Testis (tissue), 3 donors: ENCODE results near the gene UFL1. TPM values are rescaled to one million over a fixed set of nuclear protein-coding genes. Genes with fewer than 3 reads are reported as not detected.

Experiments
- DNase-seq: peaks from one replicate; pipeline ENCODE4 v3.0.0-alpha.2; 2019
- H3K27ac ChIP-seq, 2 donors: fragments of 200-600 bp; sonication (generic); one replicate each; pipeline ENCODE4 v1.5.1; 2019
- H3K27me3 ChIP-seq: fragments of 200-600 bp; sonication (generic); one replicate; pipeline ENCODE4 v1.5.1; 2019
- H3K36me3 ChIP-seq: fragments of 200-600 bp; sonication (generic); one replicate; pipeline ENCODE4 v1.5.1; 2017; ENCODE audit warnings: low read depth; ENCODE audit errors: missing control alignments
- H3K4me1 ChIP-seq: fragments of 200-600 bp; sonication (generic); one replicate; pipeline ENCODE4 v1.5.1; 2019
- H3K4me3 ChIP-seq, 2 donors: fragments of 200-600 bp; sonication (generic); one replicate each; pipeline ENCODE4 v1.5.1; 2017 to 2019
- H3K9me3 ChIP-seq: fragments of 200-600 bp; sonication (generic); one replicate; pipeline ENCODE4 v1.5.1; 2017
- POLR2A ChIP-seq: fragments of 450-650 bp; IDR thresholded peaks from one replicate; pipeline ENCODE4 v1.6.1; 2017; ENCODE audit warnings: antibody characterized with exemption, mild to moderate bottlenecking, moderate library complexity
- WGBS, 2 donors: methylation state at CpG; one replicate each; pipeline ENCODE4 v1.1.5; 2018; 5-methylcytosine and 5-hydroxymethylcytosine counted together
- intact Hi-C: fragments of 100-400 bp; cut with DNase I; formaldehyde crosslinking; loops from one replicate; pipeline ENCODE4 v1.15.1; 2023; ENCODE audit warnings: low total_unique reads
- polyA plus RNA-seq: library from polyadenylated mRNA; stranded (reverse); fragments of 350-450 nt; fragmentation: Illumina TruSeq; extraction: RNeasy Lipid Tissue Mini Kit (QIAGEN cat#74804); gene quantifications from one replicate; pipeline ENCODE4 v1.2.3, GENCODE V29; 2014; ENCODE audit warnings: low read depth, low replicate concordance; ENCODE audit not compliant: insufficient read depth
- total RNA-seq, 2 donors: library from RNA; depleted of rRNA; stranded (reverse); fragments of >200 nt; gene quantifications; one replicate each; pipeline ENCODE4 v1.2.3, GENCODE V29; 2016
- TF ChIP-seq, protein P1 (sequence below), 3 experiments: fragments of 450-650 bp in 2 of 3; fragments of 200-600 bp in 1 of 3; sonication (generic) in 1 of 3; IDR thresholded peaks; one replicate each; pipeline ENCODE4 v1.5.1; 2016 to 2019; ENCODE audit warnings: antibody characterized with exemption in 3 of 3, mild to moderate bottlenecking in 2 of 3, moderate library complexity in 1 of 3

UFL1 gene
- total and polyA plus RNA-seq, 3 donors from 2014 or later: 12.4 to 23.8 (median 23.4) TPM

DNA sequence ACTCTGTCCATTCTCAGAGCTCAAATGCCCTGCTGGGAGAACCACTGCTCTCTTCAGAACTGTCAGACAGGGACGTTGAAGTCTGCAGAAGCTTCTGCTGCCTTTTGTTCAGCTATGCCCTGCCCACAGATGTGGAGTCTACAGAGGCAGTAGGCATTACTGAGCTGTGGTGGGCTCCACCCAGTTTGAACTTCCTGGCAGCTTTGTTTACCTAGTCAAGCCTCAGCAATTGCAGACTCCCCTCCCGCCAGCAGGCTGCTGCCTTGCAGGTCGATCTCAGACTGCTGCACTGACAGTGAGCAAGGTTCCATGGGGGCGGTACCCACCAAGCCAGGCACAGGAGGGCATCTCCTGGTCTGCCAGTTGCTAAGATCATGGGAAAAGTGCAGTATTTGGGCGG, 21.8 kb upstream of the UFL1 start:
- no peaks in the 10 kb centered on the region for H3K9me3 ChIP-seq
- intact Hi-C loops: no loop called here

DNA sequence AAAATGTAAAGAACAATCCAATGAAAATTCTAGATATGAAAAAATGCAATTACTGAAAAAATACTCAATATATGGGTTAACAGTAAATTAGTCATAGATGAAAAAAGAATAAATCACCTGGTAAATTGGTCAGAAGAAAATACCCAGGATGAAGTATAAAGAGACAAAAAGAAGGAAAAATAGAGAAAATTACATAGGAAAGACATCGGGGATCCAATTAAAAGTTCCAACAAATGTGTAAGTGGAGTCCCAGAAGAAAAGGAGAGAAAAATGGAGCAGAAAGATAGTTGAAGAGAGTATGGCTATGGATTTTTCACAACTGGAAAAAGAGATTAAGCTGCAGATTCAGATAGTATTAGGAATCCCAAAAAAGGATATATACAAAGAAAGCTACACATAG, 18.7 kb upstream of the UFL1 start:
- no peaks in the 10 kb centered on the region for H3K36me3 ChIP-seq
- H3K27me3 ChIP-seq: no peaks in the 10 kb centered on the region
- WGBS, 2 donors: 96 to 100% methylated on average over 1 of the region's 1 CpG
- intact Hi-C loops: no loop called here
- H3K4me3 ChIP-seq: no peak overlapping the region
- H3K27ac ChIP-seq: no peak overlapping the region
- no peak for TF ChIP-seq POLR2A
- no peaks in the 10 kb centered on the region for H3K9me3 ChIP-seq
- H3K4me1 ChIP-seq: no peaks in the 10 kb centered on the region
- DNase-seq: no peak

More for the DNA sequence above, 21.8 kb upstream of the UFL1 start:
- no peaks in the 10 kb centered on the region for H3K36me3 ChIP-seq
- no peaks in the 10 kb centered on the region for H3K27me3 ChIP-seq
- no peak for TF ChIP-seq POLR2A
- TF ChIP-seq, protein P1, sequence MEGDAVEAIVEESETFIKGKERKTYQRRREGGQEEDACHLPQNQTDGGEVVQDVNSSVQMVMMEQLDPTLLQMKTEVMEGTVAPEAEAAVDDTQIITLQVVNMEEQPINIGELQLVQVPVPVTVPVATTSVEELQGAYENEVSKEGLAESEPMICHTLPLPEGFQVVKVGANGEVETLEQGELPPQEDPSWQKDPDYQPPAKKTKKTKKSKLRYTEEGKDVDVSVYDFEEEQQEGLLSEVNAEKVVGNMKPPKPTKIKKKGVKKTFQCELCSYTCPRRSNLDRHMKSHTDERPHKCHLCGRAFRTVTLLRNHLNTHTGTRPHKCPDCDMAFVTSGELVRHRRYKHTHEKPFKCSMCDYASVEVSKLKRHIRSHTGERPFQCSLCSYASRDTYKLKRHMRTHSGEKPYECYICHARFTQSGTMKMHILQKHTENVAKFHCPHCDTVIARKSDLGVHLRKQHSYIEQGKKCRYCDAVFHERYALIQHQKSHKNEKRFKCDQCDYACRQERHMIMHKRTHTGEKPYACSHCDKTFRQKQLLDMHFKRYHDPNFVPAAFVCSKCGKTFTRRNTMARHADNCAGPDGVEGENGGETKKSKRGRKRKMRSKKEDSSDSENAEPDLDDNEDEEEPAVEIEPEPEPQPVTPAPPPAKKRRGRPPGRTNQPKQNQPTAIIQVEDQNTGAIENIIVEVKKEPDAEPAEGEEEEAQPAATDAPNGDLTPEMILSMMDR (IDR thresholded peaks at IDR 0.05): no peak
- no peak overlapping the region for H3K4me3 ChIP-seq
- no peaks in the 10 kb centered on the region for H3K4me1 ChIP-seq
- DNase-seq: no peak
- no peak overlapping the region for H3K27ac ChIP-seq
- WGBS, 2 donors: 66 to 93% methylated on average over 4 to 5 of the region's 5 CpGs

DNA sequence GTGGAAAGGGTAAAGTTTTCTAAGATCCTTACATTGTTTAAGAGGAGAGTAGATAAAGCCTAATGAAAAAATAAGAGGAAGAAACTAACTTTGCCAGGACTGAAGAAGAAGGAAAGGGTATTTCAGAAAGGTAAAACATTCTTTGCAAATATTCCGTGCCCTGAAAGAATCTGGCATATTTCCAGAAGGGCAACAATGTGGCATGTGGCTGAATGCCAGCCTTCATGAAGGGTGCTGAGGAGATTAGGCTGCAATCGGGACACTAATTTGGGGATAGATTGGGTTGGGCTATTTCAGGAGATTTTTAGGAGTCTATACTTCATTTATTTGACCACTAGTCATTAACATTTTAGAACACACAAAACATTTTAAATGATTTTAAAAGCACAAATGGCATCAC, 16.2 kb upstream of the UFL1 start:
- H3K4me1 ChIP-seq: no peaks in the 10 kb centered on the region
- WGBS, 2 donors: 73 to 81% methylated on average over 2 of the region's 2 CpGs
- intact Hi-C loops: no loop called here

DNA sequence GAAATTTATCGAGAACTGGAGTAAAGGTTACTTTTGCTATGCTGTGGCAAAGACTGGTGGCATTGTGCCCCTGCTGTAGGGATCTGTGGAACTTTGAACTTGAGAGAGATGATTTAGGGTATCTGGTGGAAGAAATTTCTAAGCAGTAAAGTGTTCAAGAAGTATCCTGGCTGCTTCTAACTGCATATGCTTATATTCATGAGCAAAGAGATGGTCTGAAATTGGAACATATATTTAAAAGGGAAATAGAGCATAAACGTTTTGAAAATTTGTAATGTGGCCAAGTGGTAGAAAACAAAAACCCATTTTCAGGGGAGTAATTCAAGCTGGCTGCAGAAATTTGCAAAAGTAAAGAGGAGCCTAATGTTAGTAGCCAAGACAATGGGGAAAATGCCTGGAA, 12.3 kb upstream of the UFL1 start:
- no peaks in the 10 kb centered on the region for H3K9me3 ChIP-seq
- WGBS, 2 donors: 66 to 84% methylated on average over 2 of the region's 2 CpGs

More for the DNA sequence above, 16.2 kb upstream of the UFL1 start:
- Histone ChIP-seq H3K27ac (no peak overlapping the region), H3K27me3 (no peaks in the 10 kb centered on the region), H3K36me3 (no peaks in the 10 kb centered on the region), H3K9me3 (no peaks in the 10 kb centered on the region), H3K4me3 (no peak overlapping the region)
- TF ChIP-seq, protein P1 (IDR thresholded peaks at IDR 0.05): no peak
- TF ChIP-seq POLR2A: no peak
- no peak for DNase-seq

DNA sequence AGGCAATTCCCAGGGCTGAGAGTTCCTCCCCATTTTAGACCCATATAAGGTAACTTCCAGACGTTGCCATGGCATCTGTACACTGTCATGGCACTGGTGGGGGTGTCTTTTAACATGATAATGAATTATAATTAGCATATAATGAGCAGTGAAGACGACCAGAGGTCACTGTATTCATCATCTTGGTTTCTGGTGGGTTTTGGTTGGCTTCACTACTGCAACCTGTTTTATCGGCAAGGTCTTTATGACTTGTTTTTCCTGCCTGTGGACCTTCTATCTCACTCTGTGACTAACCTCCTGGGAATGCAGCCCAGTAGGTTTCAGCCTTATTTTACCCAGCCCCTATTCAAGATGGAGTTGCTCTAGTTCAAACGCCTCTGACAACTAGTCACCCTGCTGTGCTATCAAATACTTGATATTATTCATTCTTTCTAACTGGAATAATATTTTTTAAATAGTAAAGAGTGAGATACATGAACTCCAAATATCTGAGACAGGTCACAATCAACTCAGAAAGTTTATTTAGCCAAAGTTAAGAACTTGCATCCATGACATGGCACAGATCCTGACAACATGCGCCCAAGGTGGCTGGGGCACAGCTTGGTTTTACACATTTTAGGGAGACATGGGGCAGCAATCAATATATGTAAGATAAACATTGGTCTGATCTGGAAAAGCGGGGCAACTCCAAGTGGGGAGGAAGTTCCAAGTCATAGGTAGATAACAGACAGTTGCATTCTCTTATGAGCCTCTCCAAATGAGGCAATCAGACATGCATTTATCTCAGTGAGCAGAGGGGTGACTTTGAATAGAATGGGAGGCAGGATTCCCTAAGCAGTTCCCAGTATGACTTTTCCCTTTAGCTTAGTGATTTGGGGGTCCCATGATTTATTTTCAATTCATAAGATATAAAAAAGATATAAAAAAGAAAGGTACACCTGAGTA, 1.2 kb upstream of the UFL1 start:
- Histone ChIP-seq H3K27ac (no peak overlapping the region), H3K36me3 (no peaks in the 10 kb centered on the region), H3K27me3 (no peaks in the 10 kb centered on the region), H3K4me1 (peaks cover 12% of the 10 kb centered on the region), H3K9me3 (no peaks in the 10 kb centered on the region), H3K4me3 (peak overlapping the region; percentile 85 to 96)
- intact Hi-C loops: no loop called here
- 52 to 53% methylated on average over 6 of the region's 6 CpGs for WGBS, 2 donors
- TF ChIP-seq, protein P1 (IDR thresholded peaks at IDR 0.05): no peak
- TF ChIP-seq POLR2A: no peak
- DNase-seq: no peak

More for the DNA sequence above, 12.3 kb upstream of the UFL1 start:
- no peaks in the 10 kb centered on the region for H3K27me3 ChIP-seq
- DNase-seq: no peak
- H3K4me3 ChIP-seq: no peak overlapping the region
- no peak for TF ChIP-seq POLR2A
- TF ChIP-seq, protein P1 (IDR thresholded peaks at IDR 0.05): no peak
- H3K4me1 ChIP-seq: no peaks in the 10 kb centered on the region
- H3K36me3 ChIP-seq: no peaks in the 10 kb centered on the region
- intact Hi-C loops: no loop called here
- no peak overlapping the region for H3K27ac ChIP-seq
